ENCODE data around the gene SFI1.

SFI1 gene

DNA sequence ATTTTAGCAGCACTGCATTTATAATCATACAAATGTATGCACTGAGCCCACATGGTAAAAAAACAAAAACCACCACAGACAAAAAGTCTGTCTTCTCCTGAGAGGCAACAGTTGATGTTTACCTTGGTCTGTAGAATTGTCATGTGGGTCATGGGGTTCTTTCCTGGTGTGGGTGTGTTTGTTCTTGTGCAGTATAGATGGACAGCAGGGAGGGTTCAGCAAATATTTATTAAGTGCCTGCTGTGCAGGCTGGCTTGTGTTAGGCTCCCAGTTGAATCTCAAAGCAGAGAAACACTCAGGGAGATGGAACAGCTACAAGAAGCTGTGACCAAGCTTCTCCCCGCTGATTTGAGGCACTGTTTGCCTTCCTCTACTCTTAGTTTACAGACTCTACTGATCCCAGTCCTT lies 83.5 kb downstream of the SFI1 start:
- Histone ChIP-seq H3K4me2 (ENCODE audit: insufficient read depth, low read length) (no peak overlapping the region), H4K20me1 (ENCODE audit: insufficient read depth, low read length) (no peaks in the 10 kb centered on the region), H2AFZ (ENCODE audit: low read depth, low read length) (no peak overlapping the region), H3K27me3 (ENCODE audit: insufficient read depth, low read length, poor library complexity) (no peaks in the 10 kb centered on the region), H3K4me3 (ENCODE audit: low read depth in 1 of 2, low read length in 2 of 2) (no peak overlapping the region), H3K27ac (ENCODE audit: low read length) (no peak overlapping the region), H3K79me2 (ENCODE audit: insufficient read depth, low read length) (no peaks in the 10 kb centered on the region), H3K9me3 (ENCODE audit: insufficient read depth, low read length, severe bottlenecking) (no peaks in the 10 kb centered on the region), H3K4me1 (ENCODE audit: insufficient read depth, low read length) (no peaks in the 10 kb centered on the region), H3K9ac (ENCODE audit: low read depth, low read length) (no peak overlapping the region), H3K36me3 (ENCODE audit: insufficient read depth, low read length) (peaks cover 61% of the 10 kb centered on the region)
- ATAC-seq (ENCODE audit: insufficient read depth, low read depth) (no peak), DNase-seq (no peak)
- no peak for TF ChIP-seq EZH2 (IDR thresholded peaks at IDR 0.05; ENCODE audit: borderline replicate concordance, low read depth, low read length, severe bottlenecking)
- TF ChIP-seq, protein P1, sequence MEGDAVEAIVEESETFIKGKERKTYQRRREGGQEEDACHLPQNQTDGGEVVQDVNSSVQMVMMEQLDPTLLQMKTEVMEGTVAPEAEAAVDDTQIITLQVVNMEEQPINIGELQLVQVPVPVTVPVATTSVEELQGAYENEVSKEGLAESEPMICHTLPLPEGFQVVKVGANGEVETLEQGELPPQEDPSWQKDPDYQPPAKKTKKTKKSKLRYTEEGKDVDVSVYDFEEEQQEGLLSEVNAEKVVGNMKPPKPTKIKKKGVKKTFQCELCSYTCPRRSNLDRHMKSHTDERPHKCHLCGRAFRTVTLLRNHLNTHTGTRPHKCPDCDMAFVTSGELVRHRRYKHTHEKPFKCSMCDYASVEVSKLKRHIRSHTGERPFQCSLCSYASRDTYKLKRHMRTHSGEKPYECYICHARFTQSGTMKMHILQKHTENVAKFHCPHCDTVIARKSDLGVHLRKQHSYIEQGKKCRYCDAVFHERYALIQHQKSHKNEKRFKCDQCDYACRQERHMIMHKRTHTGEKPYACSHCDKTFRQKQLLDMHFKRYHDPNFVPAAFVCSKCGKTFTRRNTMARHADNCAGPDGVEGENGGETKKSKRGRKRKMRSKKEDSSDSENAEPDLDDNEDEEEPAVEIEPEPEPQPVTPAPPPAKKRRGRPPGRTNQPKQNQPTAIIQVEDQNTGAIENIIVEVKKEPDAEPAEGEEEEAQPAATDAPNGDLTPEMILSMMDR (IDR thresholded peaks at IDR 0.05; ENCODE audit: borderline replicate concordance, extremely low read depth, low read length, poor library complexity, severe bottlenecking), result no peak

DNA sequence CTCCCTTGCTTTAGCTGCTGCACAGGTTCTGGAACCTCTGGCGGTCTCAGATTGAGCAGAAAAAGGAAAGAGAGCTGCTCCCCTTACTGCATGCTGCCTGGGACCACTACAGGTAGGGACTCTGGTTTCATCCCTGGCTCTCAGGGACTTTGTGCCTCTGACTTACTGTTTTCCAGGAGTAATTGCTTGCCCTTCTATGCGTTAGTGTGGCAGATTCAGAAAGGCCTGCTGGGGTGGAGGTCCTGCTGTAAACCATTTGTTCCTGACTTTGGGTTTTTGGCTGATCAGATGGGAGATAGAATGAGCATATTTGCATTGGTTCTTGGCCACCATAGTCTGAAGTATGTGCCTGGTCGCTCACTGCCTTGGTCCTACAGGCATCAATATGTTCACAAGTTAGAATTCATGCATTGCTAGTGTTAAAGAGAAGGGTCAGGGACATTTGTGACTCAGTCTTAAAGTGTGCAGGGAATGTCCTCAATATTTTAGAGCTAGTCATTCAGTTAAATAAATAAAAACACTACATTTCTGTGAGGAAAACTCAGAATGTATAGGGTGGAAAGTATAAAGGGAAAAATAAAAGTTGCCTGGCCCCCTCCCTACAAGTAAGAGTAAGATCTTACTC lies 87.6 kb downstream of the SFI1 start:
- H2AFZ ChIP-seq (ENCODE audit: low read depth, low read length), result no peak overlapping the region
- no peak overlapping the region for H3K4me2 ChIP-seq (ENCODE audit: insufficient read depth, low read length)

DNA sequence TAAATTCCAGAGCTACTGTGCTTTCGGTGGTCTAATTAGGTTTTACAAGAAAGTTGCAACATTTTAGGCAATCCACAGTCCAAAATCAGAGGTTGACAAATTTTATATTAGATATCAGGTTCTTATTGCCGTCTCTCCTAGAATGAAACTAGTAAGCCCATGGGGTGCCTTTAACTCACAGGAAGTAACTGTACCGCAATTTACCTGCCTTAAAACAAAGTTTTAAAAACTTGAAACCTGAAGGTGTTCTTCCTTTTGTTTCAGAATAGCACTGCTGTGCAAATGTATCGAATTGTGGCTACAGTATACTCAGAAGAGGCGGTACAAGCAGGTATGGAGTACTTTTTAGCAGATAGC lies 88.4 kb downstream of the SFI1 start:
- H4K20me1 ChIP-seq (ENCODE audit: insufficient read depth, low read length), result no peaks in the 10 kb centered on the region
- ATAC-seq (ENCODE audit: insufficient read depth, low read depth) (no peak), DNase-seq (no peak)
- no peaks in the 10 kb centered on the region for H3K27me3 ChIP-seq (ENCODE audit: insufficient read depth, low read length, poor library complexity)
- H3K4me3 ChIP-seq (ENCODE audit: low read depth in 1 of 2, low read length in 2 of 2), result no peak overlapping the region
- H3K4me1 ChIP-seq (ENCODE audit: insufficient read depth, low read length), result no peaks in the 10 kb centered on the region
- no peak overlapping the region for H3K27ac ChIP-seq (ENCODE audit: low read length)
- no peaks in the 10 kb centered on the region for H3K9me3 ChIP-seq (ENCODE audit: insufficient read depth, low read length, severe bottlenecking)
- no peak for TF ChIP-seq EZH2 (IDR thresholded peaks at IDR 0.05; ENCODE audit: borderline replicate concordance, low read depth, low read length, severe bottlenecking)
- TF ChIP-seq, protein P1 (IDR thresholded peaks at IDR 0.05; ENCODE audit: borderline replicate concordance, extremely low read depth, low read length, poor library complexity, severe bottlenecking), result no peak
- H3K4me2 ChIP-seq (ENCODE audit: insufficient read depth, low read length), result no peak overlapping the region
- peaks cover 69% of the 10 kb centered on the region for H3K36me3 ChIP-seq (ENCODE audit: insufficient read depth, low read length)
- H2AFZ ChIP-seq (ENCODE audit: low read depth, low read length), result no peak overlapping the region
- no peak overlapping the region for H3K9ac ChIP-seq (ENCODE audit: low read depth, low read length)
- no peaks in the 10 kb centered on the region for H3K79me2 ChIP-seq (ENCODE audit: insufficient read depth, low read length)

More for the DNA sequence above, 87.6 kb downstream of the SFI1 start:
- no peaks in the 10 kb centered on the region for H3K27me3 ChIP-seq (ENCODE audit: insufficient read depth, low read length, poor library complexity)
- ATAC-seq (ENCODE audit: insufficient read depth, low read depth) (no peak), DNase-seq (no peak)
- H3K4me3 ChIP-seq (ENCODE audit: low read depth in 1 of 2, low read length in 2 of 2), result no peak overlapping the region
- H3K4me1 ChIP-seq (ENCODE audit: insufficient read depth, low read length), result no peaks in the 10 kb centered on the region
- TF ChIP-seq EZH2 (IDR thresholded peaks at IDR 0.05; ENCODE audit: borderline replicate concordance, low read depth, low read length, severe bottlenecking), result no peak
- TF ChIP-seq, protein P1 (IDR thresholded peaks at IDR 0.05; ENCODE audit: borderline replicate concordance, extremely low read depth, low read length, poor library complexity, severe bottlenecking), result no peak
- H4K20me1 ChIP-seq (ENCODE audit: insufficient read depth, low read length), result no peaks in the 10 kb centered on the region
- H3K9ac ChIP-seq (ENCODE audit: low read depth, low read length), result no peak overlapping the region
- H3K79me2 ChIP-seq (ENCODE audit: insufficient read depth, low read length), result no peaks in the 10 kb centered on the region
- H3K9me3 ChIP-seq (ENCODE audit: insufficient read depth, low read length, severe bottlenecking), result no peaks in the 10 kb centered on the region
- no peak overlapping the region for H3K27ac ChIP-seq (ENCODE audit: low read length)
- peaks cover 67% of the 10 kb centered on the region for H3K36me3 ChIP-seq (ENCODE audit: insufficient read depth, low read length)

Data from DND-41 (cell line).